HCT116 (cell line): ENCODE data around the gene GJB5. TPM values are rescaled to one million over a fixed set of nuclear protein-coding genes. Genes with fewer than 3 reads are reported as not detected.
A peak's percentile ranks its signal among the peaks of the same experiment; 100 is the strongest.

Source experiments
- ATAC-seq: fragments of 200-7000 bp; cut with Tn5 transposase; 2 replicates; pipeline ENCODE4 v1.9.1; 2020; ENCODE audit warnings: mild to moderate bottlenecking, moderate library complexity
- BruUV-seq: library from RNA; stranded (reverse); fragments of 400-500 nt; replicated peaks from 2 replicates; lab custom pipeline; 2021; lab: Mats Ljungman, UMichigan
- CTCF ChIA-PET: fragments of 300-600 bp; sonication (Branson Sonifier 250); formaldehyde crosslinking; loops from one replicate; lab custom pipeline; 2021; ENCODE audit warnings: antibody characterized with exemption; lab: Charles Lee
- POLR2A ChIA-PET: fragments of 300-600, 350-600 bp; sonication (Branson Sonifier 250); formaldehyde crosslinking; loops from one replicate; lab custom pipeline; 2021; ENCODE audit warnings: antibody characterized with exemption; lab: Charles Lee
- RAD21 ChIA-PET, 2 experiments: fragments of 300-600 bp; sonication (Branson Sonifier 250); formaldehyde crosslinking; loops; one replicate each; lab custom pipeline; 2023; ENCODE audit warnings: low total read pairs in 2 of 2; ENCODE audit not compliant: uncharacterized antibody in 2 of 2, unreplicated experiment in 2 of 2, low non-redundant PET in 1 of 2; lab: Charles Lee
- DNase-seq: peaks from one replicate; pipeline ENCODE4 v3.0.0-alpha.2; 2010; ENCODE audit warnings: low read depth, low spot score
- H2AFZ ChIP-seq: fragments of 200-600 bp; shearing (Covaris generic), sonication (generic); 2 replicates; pipeline ENCODE4 v1.6.1; 2017; ENCODE audit warnings: low read depth, mixed run types, mixed read lengths, antibody characterized with exemption, low read length; ENCODE audit not compliant: poor library complexity, severe bottlenecking
- H3K27ac ChIP-seq: 2 replicates; pipeline ENCODE4 v1.5.1; 2012; ENCODE audit warnings: low read depth, low read length
- H3K27me3 ChIP-seq: fragments of 200-600 bp; sonication (generic); 2 replicates; pipeline ENCODE4 v1.6.1; 2016; ENCODE audit warnings: mixed run types, low read length, mixed read lengths; ENCODE audit not compliant: insufficient read depth
- H3K36me3 ChIP-seq, 2 experiments: fragments of 200-500 bp in 1 of 2; fragments of 200-600 bp in 1 of 2; sonication (Bioruptor generic) in 1 of 2; sonication (generic) in 1 of 2; 2 replicates each; pipeline versions ENCODE4 v1.5.1 to v1.6.1; 2014 to 2016; ENCODE audit warnings: low read length in 2 of 2, inconsistent platforms in 1 of 2, mixed read lengths in 1 of 2, mixed run types in 1 of 2; ENCODE audit not compliant: insufficient read depth in 2 of 2, control insufficient read depth in 1 of 2
- H3K4me1 ChIP-seq, 2 experiments: fragments of 200-600 bp in 1 of 2; sonication (generic) in 1 of 2; 2 replicates each; pipeline versions ENCODE4 v1.5.1 to v1.6.1; 2012 to 2017; ENCODE audit warnings: low read length in 2 of 2, inconsistent platforms in 1 of 2, mild to moderate bottlenecking in 1 of 2, mixed read lengths in 1 of 2, mixed run types in 1 of 2, moderate library complexity in 1 of 2; ENCODE audit not compliant: insufficient read depth in 2 of 2, control insufficient read depth in 1 of 2
- H3K4me2 ChIP-seq: fragments of 200-600 bp; sonication (generic); 2 replicates; pipeline ENCODE4 v1.6.1; 2017; ENCODE audit warnings: mixed run types, low read length, mixed read lengths
- H3K4me3 ChIP-seq, 2 experiments: fragments of 200-600 bp in 1 of 2; sonication (generic) in 1 of 2; replicated peaks in 1 of 2; 2 replicates each; pipeline ENCODE4 v1.5.1; 2011 to 2016; ENCODE audit warnings: low read length in 2 of 2, control low read depth in 1 of 2, low read depth in 1 of 2, mild to moderate bottlenecking in 1 of 2, mixed read lengths in 1 of 2, mixed run types in 1 of 2
- H3K79me2 ChIP-seq: fragments of 200-600 bp; sonication (generic); 2 replicates; pipeline ENCODE4 v1.6.1; 2017; ENCODE audit warnings: mild to moderate bottlenecking, mixed run types, low read length, moderate library complexity, mixed read lengths; ENCODE audit not compliant: insufficient read depth
- H3K9ac ChIP-seq: fragments of 200-600 bp; sonication (generic); 2 replicates; pipeline ENCODE4 v1.6.1; 2016; ENCODE audit warnings: low read length, mixed read lengths
- H3K9me2 ChIP-seq: fragments of 200-600 bp; sonication (generic), shearing (Covaris generic); 2 replicates; pipeline ENCODE4 v1.6.1; 2017; ENCODE audit warnings: mixed run types, mild to moderate bottlenecking, moderate library complexity; ENCODE audit not compliant: insufficient read depth
- H3K9me3 ChIP-seq, 2 experiments: fragments of 200-500 bp in 1 of 2; fragments of 200-600 bp in 1 of 2; sonication (Bioruptor generic) in 1 of 2; sonication (generic) in 1 of 2; 2 replicates each; pipeline ENCODE4 v1.6.1; 2014 to 2017; ENCODE audit warnings: low read length in 2 of 2, mixed read lengths in 2 of 2, inconsistent platforms in 1 of 2, low read depth in 1 of 2, mild to moderate bottlenecking in 1 of 2, mixed run types in 1 of 2, moderate library complexity in 1 of 2; ENCODE audit not compliant: control insufficient read depth in 1 of 2, insufficient read depth in 1 of 2
- H4K20me1 ChIP-seq: fragments of 200-600 bp; sonication (generic), shearing (Covaris generic); 2 replicates; pipeline ENCODE4 v1.6.1; 2017; ENCODE audit warnings: mixed run types, mild to moderate bottlenecking, moderate library complexity; ENCODE audit not compliant: insufficient read depth
- CBX3 ChIP-seq: IDR thresholded peaks from 2 replicates; pipeline ENCODE4 v1.6.1; 2012; ENCODE audit warnings: low read depth
- CEBPB ChIP-seq: IDR thresholded peaks from 2 replicates; pipeline ENCODE4 v1.6.1; 2012; ENCODE audit warnings: low read depth
- CTCF ChIP-seq, 3 experiments: fragments of 200-600 bp in 1 of 3; sonication (generic) in 1 of 3; IDR thresholded peaks in 2 of 3; conservative IDR thresholded peaks in 1 of 3; 2 replicates each; pipeline ENCODE4 v1.5.1; 2012 to 2017; ENCODE audit warnings: low read depth in 2 of 3, low read length in 2 of 3, antibody characterized with exemption in 1 of 3, borderline replicate concordance in 1 of 3, control low read depth in 1 of 3, mild to moderate bottlenecking in 1 of 3, mixed read lengths in 1 of 3, mixed run types in 1 of 3, moderate library complexity in 1 of 3; ENCODE audit not compliant: insufficient read depth in 1 of 3
- ELF1 ChIP-seq: IDR thresholded peaks from 2 replicates; pipeline ENCODE4 v1.6.1; 2012; ENCODE audit warnings: low read depth, borderline replicate concordance
- FOSL1 ChIP-seq: IDR thresholded peaks from 2 replicates; pipeline ENCODE4 v1.6.1; 2012; ENCODE audit warnings: low read depth
- POLR2A ChIP-seq: IDR thresholded peaks from 2 replicates; pipeline ENCODE4 v1.7.0; 2011; ENCODE audit warnings: borderline replicate concordance; ENCODE audit not compliant: insufficient read depth, insufficient read length; ENCODE audit errors: extremely low read depth
- POLR2AphosphoS5 ChIP-seq: IDR thresholded peaks from 2 replicates; pipeline ENCODE4 v1.6.1; 2011; ENCODE audit warnings: mild to moderate bottlenecking, low read depth, low read length, moderate library complexity
- RAD21 ChIP-seq: IDR thresholded peaks from 2 replicates; pipeline ENCODE4 v1.6.1; 2012; ENCODE audit warnings: low read depth, mild to moderate bottlenecking
- REST ChIP-seq: IDR thresholded peaks from 2 replicates; pipeline ENCODE4 v1.6.1; 2012; ENCODE audit warnings: low read depth
- SIN3A ChIP-seq: IDR thresholded peaks from 2 replicates; pipeline ENCODE4 v1.6.1; 2012; ENCODE audit warnings: low read depth
- TCF7L2 ChIP-seq: IDR thresholded peaks from 2 replicates; pipeline ENCODE4 v1.7.0; 2011; ENCODE audit warnings: borderline replicate concordance, inconsistent platforms; ENCODE audit not compliant: insufficient read depth, insufficient read length; ENCODE audit errors: extremely low read depth
- YY1 ChIP-seq: IDR thresholded peaks from 2 replicates; pipeline ENCODE4 v1.6.1; 2011; ENCODE audit warnings: low read length, low read depth, moderate library complexity, mild to moderate bottlenecking; ENCODE audit not compliant: insufficient replicate concordance; ENCODE audit errors: extremely low read depth
- intact Hi-C: fragments of 100-400 bp; cut with micrococcal nuclease; formaldehyde crosslinking; loops from 2 replicates; pipeline ENCODE4 v1.10.0; 2022
- total RNA-seq: library from RNA; stranded (reverse); gene quantifications from one replicate; pipeline ENCODE4 v1.2.1, GENCODE V29; 2021; ENCODE audit not compliant: unreplicated experiment

Gene GJB5
- total RNA-seq, 1 experiment from 2014 or later: 4.6 TPM

- Histone ChIP-seq H4K20me1 (no peaks in the 10 kb centered on the region), H2AFZ (no peak overlapping the region), H3K9me2 (no peaks in the 10 kb centered on the region), H3K9me3 (no peaks in the 10 kb centered on the region), H3K27ac (no peak overlapping the region), H3K4me2 (no peak overlapping the region), H3K79me2 (no peaks in the 10 kb centered on the region), H3K36me3 (no peaks in the 10 kb centered on the region), H3K4me1 (peaks cover 3 to 22% of the 10 kb centered on the region in 2 experiments; a peak in 3 of 4 replicates), H3K27me3 (no peaks in the 10 kb centered on the region), H3K9ac (no peak overlapping the region), H3K4me3 (no peak overlapping the region)
- ATAC-seq (no peak), DNase-seq (no peak)
- RAD21 ChIA-PET: no interaction called here
- BruUV-seq: no TSS peak
- TF ChIP-seq CBX3: no peak
- no peak for TF ChIP-seq YY1
- no peak for TF ChIP-seq SIN3A
- TF ChIP-seq ELF1: no peak
- no peak for TF ChIP-seq POLR2A
- no peak for TF ChIP-seq TCF7L2
- CTCF ChIA-PET: no interaction called here
- intact Hi-C loops: loop anchor here (5.0 to 10.0 kb wide), 3 partner anchors 58 to 1108 kb away; no protein-coding TSS in a partner anchor
- POLR2A ChIA-PET: no interaction called here
Measured at GRCh38 chr1:34740161-34740868, 14.5 kb upstream of the GJB5 start.

- POLR2A ChIA-PET: interaction anchor here (0.5 to 1.4 kb wide), 4 partner anchors 12 to 1981 kb away, joined by 3 to 4 read pairs (median 4); partner anchors contain the start of genes GJB3 and GJB5
- peaks cover 3 to 13% of the 10 kb centered on the region in 2 experiments; a peak in 3 of 4 replicates for H3K4me1 ChIP-seq
Measured at GRCh38 chr1:34742667-34743270, 12.1 kb upstream of the GJB5 start.

More at GRCh38 chr1:34742667-34743270, 12.1 kb upstream of the GJB5 start:
- intact Hi-C loops: loop anchor here (1.0 to 10.0 kb wide), 8 partner anchors 60 to 1110 kb away; no protein-coding TSS in a partner anchor
- DNase-seq (peak; percentile 59), ATAC-seq (peak; percentile 99)
- H3K4me2 ChIP-seq: peak overlapping the region; percentile 55
- H3K36me3 ChIP-seq: no peaks in the 10 kb centered on the region
- H3K27me3 ChIP-seq: no peaks in the 10 kb centered on the region
- TF ChIP-seq RAD21: peak; percentile 99
- 0 out of 2 replicates have a peak, but pooled peaks have one; percentile 25 for TF ChIP-seq POLR2AphosphoS5
- no peak for TF ChIP-seq FOSL1
- no peak for TF ChIP-seq CEBPB
- no peak for TF ChIP-seq REST
- TF ChIP-seq CTCF (IDR thresholded peaks at IDR 0.05 in 2 of 3, conservative IDR thresholded peaks at IDR 0.05 in 1 of 3; ENCODE audit: borderline replicate concordance in 1 of 3, insufficient read depth in 1 of 3, low read depth in 2 of 3, low read length in 2 of 3): peak; percentile 88 to 96 (median 94)
- no peaks in the 10 kb centered on the region for H4K20me1 ChIP-seq
- H3K79me2 ChIP-seq: no peaks in the 10 kb centered on the region
- no peak overlapping the region for H3K9ac ChIP-seq
- no peak overlapping the region for H3K27ac ChIP-seq
- H3K9me2 ChIP-seq: no peaks in the 10 kb centered on the region
- ChIA-PET RAD21 (interaction anchor here (0.8 to 1.8 kb wide), 4 partner anchors 11 to 283 kb away, joined by 3 to 5 read pairs (median 4); partner anchors contain the start of gene GJB5 (in 1 of the 2)), CTCF (interaction anchor here (0.6 to 3.0 kb wide), 34 partner anchors 8 to 1152 kb away, joined by 3 to 31 read pairs (median 4); partner anchors contain the start of genes GJB4 and GJB5)
- no TSS peak for BruUV-seq
- peak overlapping the region; percentile 13 for H2AFZ ChIP-seq
- H3K4me3 ChIP-seq: no peak overlapping the region
- no peaks in the 10 kb centered on the region for H3K9me3 ChIP-seq
